HepG2 (cell line): ENCODE data around the gene MEA1. TPM values are rescaled to one million over a fixed set of nuclear protein-coding genes. Genes with fewer than 3 reads are reported as not detected.

Experiments
- CHCHD3 ChIP-seq: sonication (generic); formaldehyde crosslinking; IDR thresholded peaks from 2 replicates; pipeline ENCODE4 v1.8.0; 2022; ENCODE audit warnings: mild to moderate bottlenecking, missing genetic modification reagents, moderate library complexity
- CREM ChIP-seq, 2 experiments: sonication (generic) in 1 of 2; formaldehyde crosslinking in 1 of 2; IDR thresholded peaks; 2 replicates each; pipeline versions ENCODE4 v1.4.0 to v1.6.1; 2016 to 2020; ENCODE audit warnings: antibody characterized with exemption in 1 of 2, mild to moderate bottlenecking in 1 of 2, missing genetic modification reagents in 1 of 2
- JUND ChIP-seq: sonication (generic); formaldehyde crosslinking; IDR thresholded peaks from 2 replicates; pipeline ENCODE4 v1.8.0; 2022; ENCODE audit warnings: mild to moderate bottlenecking, missing genetic modification reagents
- MIER3 ChIP-seq: IDR thresholded peaks from 2 replicates; pipeline ENCODE4 v1.6.1; 2016; ENCODE audit warnings: missing compliant biosample characterization, borderline replicate concordance
- MTF2 ChIP-seq: sonication (generic); formaldehyde crosslinking; IDR thresholded peaks from 2 replicates; pipeline ENCODE4 v1.5.0; 2020; ENCODE audit warnings: missing genetic modification reagents, borderline replicate concordance
- NR2F6 ChIP-seq, 2 experiments: IDR thresholded peaks; 2 replicates each; pipeline ENCODE4 v1.6.1; 2016; ENCODE audit warnings: antibody characterized with exemption in 1 of 2, mild to moderate bottlenecking in 1 of 2
- PRPF4 ChIP-seq: fragments of 200-400 bp; formaldehyde crosslinking; IDR thresholded peaks from 2 replicates; pipeline ENCODE4 v1.6.1; 2016; ENCODE audit warnings: low read length, low read depth; ENCODE audit not compliant: poor library complexity, severe bottlenecking
- RXRB ChIP-seq: IDR thresholded peaks from 2 replicates; pipeline ENCODE4 v1.6.1; 2016; ENCODE audit warnings: borderline replicate concordance, missing genetic modification reagents, missing compliant biosample characterization
- SALL1 ChIP-seq: sonication (generic); formaldehyde crosslinking; IDR thresholded peaks from 2 replicates; pipeline ENCODE4 v1.8.0; 2022; ENCODE audit warnings: mild to moderate bottlenecking, missing genetic modification reagents
- SMAD3 ChIP-seq: sonication (generic); formaldehyde crosslinking; IDR thresholded peaks from 2 replicates; pipeline ENCODE4 v1.4.0; 2020; ENCODE audit warnings: missing genetic modification reagents
- STAT6 ChIP-seq: sonication (generic); formaldehyde crosslinking; IDR thresholded peaks from 2 replicates; pipeline ENCODE4 v1.4.0; 2020; ENCODE audit warnings: missing genetic modification reagents, mild to moderate bottlenecking, borderline replicate concordance
- XRCC5 ChIP-seq: fragments of 200-400 bp; formaldehyde crosslinking; optimal IDR thresholded peaks from 2 replicates; pipeline ENCODE3; 2017; ENCODE audit warnings: mild to moderate bottlenecking, low read length
- ZBTB38 ChIP-seq: sonication (generic); formaldehyde crosslinking; IDR thresholded peaks from 2 replicates; pipeline ENCODE4 v1.5.1; 2020; ENCODE audit warnings: mild to moderate bottlenecking, missing genetic modification reagents
- ZFP36 ChIP-seq: fragments of 150-350 bp; IDR thresholded peaks from 2 replicates; pipeline ENCODE4 v1.6.1; 2018; ENCODE audit warnings: borderline replicate concordance, low read length, low read depth; ENCODE audit not compliant: partially characterized antibody
- ZNF317 ChIP-seq: sonication (generic); formaldehyde crosslinking; IDR thresholded peaks from 2 replicates; pipeline ENCODE4 v1.5.0; 2020; ENCODE audit warnings: mild to moderate bottlenecking, missing genetic modification reagents
- ZNF326 ChIP-seq: sonication (generic); formaldehyde crosslinking; IDR thresholded peaks from 2 replicates; pipeline ENCODE4 v1.4.0; 2020; ENCODE audit warnings: missing genetic modification reagents, borderline replicate concordance
- ZNF572 ChIP-seq: sonication (generic); formaldehyde crosslinking; IDR thresholded peaks from 2 replicates; pipeline ENCODE4 v1.5.1; 2020; ENCODE audit warnings: mild to moderate bottlenecking, missing genetic modification reagents
- ZNF780A ChIP-seq: sonication (generic); formaldehyde crosslinking; IDR thresholded peaks from 2 replicates; pipeline ENCODE4 v1.8.0; 2022; ENCODE audit warnings: mild to moderate bottlenecking, missing genetic modification reagents, moderate library complexity
- polyA plus RNA-seq, 8 experiments: library from polyadenylated mRNA; depleted of rRNA in 3 of 8; stranded (reverse) in 7 of 8; unstranded in 1 of 8; fragments of >200 nt; fragmentation: Illumina TruSeq in 4 of 8; extraction: Trizol in 4 of 8; gene quantifications; 2 replicates each; pipeline versions ENCODE4 v1.2.1 to v1.2.3, GENCODE V29; 2011 to 2016; ENCODE audit warnings: low read depth in 4 of 8, missing spikeins in 1 of 8, mixed read lengths in 1 of 8; ENCODE audit not compliant: insufficient read depth in 1 of 8
- total RNA-seq, 5 experiments: library from RNA; depleted of rRNA; stranded (reverse); fragments of >200 nt; fragmentation: Illumina TruSeq; extraction: Trizol; gene quantifications; 2 replicates each; pipeline ENCODE4 v1.2.3, GENCODE V29; 2016; ENCODE audit warnings: low read depth in 1 of 5
- TF ChIP-seq, protein P1 (sequence below): sonication (generic); formaldehyde crosslinking; IDR thresholded peaks from 2 replicates; pipeline ENCODE4 v1.9.0; 2021; ENCODE audit warnings: missing genetic modification reagents, mild to moderate bottlenecking, borderline replicate concordance

The MEA1 gene
- total and polyA plus RNA-seq, 2 of the 13 experiments (the other 11 are each of a cell fraction or from before 2014, with no cell fraction given), result 75.6 to 86.2 TPM

DNA sequence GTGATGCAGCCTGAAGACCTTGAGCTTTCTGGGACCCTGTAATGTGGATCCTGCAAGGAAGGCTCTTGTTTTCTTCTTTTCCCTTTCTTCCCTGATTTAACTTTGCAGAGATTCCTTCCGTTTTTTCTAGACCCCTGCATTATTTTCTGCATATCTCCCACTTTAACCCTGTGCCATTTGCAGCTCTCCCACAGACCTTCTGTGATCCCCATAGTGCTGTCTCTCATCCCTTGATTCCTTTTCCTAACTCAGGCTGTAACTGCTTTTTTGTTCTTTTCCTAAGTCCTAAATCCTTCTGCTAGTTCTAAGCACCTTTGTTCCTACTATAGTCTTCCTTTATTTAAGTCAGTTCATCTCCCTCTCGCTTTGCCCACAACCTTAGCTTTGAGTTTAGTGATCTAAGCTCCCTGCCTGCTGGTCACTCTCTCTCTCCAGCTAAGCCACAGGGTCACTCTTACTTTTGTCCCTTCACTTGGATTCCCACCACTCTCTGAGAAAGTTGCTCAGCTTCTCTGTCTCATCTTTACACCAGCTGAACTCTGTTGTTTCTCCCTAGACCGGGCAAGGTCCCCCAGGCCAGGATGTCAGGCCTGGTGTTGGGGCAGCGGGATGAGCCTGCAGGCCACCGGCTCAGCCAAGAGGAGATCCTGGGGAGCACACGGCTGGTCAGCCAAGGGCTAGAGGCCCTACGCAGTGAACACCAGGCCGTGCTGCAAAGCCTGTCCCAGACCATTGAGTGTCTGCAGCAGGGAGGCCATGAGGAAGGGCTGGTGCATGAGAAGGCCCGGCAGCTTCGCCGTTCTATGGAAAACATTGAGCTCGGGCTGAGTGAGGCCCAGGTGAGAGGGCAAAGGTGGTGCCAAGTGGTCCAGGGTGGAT is 47.2 kb upstream of the MEA1 start (continued):
- TF ChIP-seq PRPF4 (no peak), ZNF572 (CRISPR knock-in tag) (no peak), STAT6 (no peak), SALL1 (CRISPR knock-in tag) (0 out of 2 replicates have a peak, but pooled peaks have one; percentile 8), ZBTB38 (peak; percentile 89), ZNF780A (CRISPR knock-in tag) (no peak), MIER3 (CRISPR knock-in tag) (no peak), ZFP36 (no peak), XRCC5 (peak; percentile 24), CREM (IDR thresholded peaks at IDR 0.05) (no peak), CREM (CRISPR knock-in tag; IDR thresholded peaks at IDR 0.05) (no peak), ZNF317 (CRISPR knock-in tag) (no peak; the same call in 1 of the 2 replicates), RXRB (CRISPR knock-in tag) (0 out of 2 replicates have a peak, but pooled peaks have one; percentile 3), NR2F6 (IDR thresholded peaks at IDR 0.05) (no peak), NR2F6 (CRISPR knock-in tag; IDR thresholded peaks at IDR 0.05) (no peak), JUND (no peak), CHCHD3 (CRISPR knock-in tag) (no peak), SMAD3 (CRISPR knock-in tag) (no peak), MTF2 (0 out of 2 replicates have a peak, but pooled peaks have one; percentile 37), ZNF326 (CRISPR knock-in tag) (0 out of 2 replicates have a peak, but pooled peaks have one; percentile 47)
- TF ChIP-seq, protein P1, sequence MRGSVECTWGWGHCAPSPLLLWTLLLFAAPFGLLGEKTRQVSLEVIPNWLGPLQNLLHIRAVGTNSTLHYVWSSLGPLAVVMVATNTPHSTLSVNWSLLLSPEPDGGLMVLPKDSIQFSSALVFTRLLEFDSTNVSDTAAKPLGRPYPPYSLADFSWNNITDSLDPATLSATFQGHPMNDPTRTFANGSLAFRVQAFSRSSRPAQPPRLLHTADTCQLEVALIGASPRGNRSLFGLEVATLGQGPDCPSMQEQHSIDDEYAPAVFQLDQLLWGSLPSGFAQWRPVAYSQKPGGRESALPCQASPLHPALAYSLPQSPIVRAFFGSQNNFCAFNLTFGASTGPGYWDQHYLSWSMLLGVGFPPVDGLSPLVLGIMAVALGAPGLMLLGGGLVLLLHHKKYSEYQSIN (CRISPR knock-in tag), result no peak
